Medulla oblongata (tissue), 1 donor: Measurements from ENCODE around the gene TTPAL.

Experiments
- DNase-seq: peaks from one replicate; pipeline ENCODE4 v3.0.0-alpha.2; 2015; ENCODE audit errors: extremely low spot score

Gene TTPAL

GRCh38 chr20:44439318-44439717 is 36.4 kb upstream of the TTPAL start:
- no peak for DNase-seq

- DNase-seq: no peak
Measured at GRCh38 chr20:44442298-44443070, 33.2 kb upstream of the TTPAL start.

GRCh38 chr20:44445742-44446710 is 29.6 kb upstream of the TTPAL start:
- no peak for DNase-seq

DNA sequence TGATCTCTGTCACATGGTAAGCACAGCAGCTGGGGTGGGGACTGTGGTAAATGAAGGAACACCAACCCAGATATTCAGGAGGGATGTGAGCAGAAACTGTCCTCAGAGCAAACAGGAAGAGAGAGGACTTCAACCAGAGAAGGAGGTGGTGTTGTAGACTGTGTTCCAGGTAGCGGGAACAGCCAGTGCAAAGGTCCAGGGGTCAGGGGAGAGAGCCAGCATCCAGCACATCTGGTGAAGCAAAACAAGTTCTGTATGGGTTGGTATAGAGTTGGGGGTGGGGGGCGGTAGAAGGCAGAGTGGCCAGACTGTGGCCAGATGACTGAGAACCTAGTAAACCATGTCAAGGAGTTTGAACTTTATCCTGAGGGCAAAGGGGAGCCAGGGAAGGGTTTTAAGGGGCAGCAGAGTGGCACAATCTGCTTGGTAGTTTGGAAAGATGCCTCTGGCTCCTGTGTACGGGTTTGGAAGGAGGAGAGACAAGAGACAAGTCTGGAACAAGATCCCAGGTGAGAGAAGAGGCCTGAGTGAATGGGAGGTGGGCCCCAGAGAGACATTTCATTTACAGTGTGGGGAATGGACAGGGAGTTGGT is 27.8 kb upstream of the TTPAL start:
- no peak for DNase-seq

- DNase-seq: no peak
Measured at GRCh38 chr20:44448753-44449546, 26.7 kb upstream of the TTPAL start.

GRCh38 chr20:44449864-44450263 is 25.8 kb upstream of the TTPAL start:
- DNase-seq: no peak

DNA sequence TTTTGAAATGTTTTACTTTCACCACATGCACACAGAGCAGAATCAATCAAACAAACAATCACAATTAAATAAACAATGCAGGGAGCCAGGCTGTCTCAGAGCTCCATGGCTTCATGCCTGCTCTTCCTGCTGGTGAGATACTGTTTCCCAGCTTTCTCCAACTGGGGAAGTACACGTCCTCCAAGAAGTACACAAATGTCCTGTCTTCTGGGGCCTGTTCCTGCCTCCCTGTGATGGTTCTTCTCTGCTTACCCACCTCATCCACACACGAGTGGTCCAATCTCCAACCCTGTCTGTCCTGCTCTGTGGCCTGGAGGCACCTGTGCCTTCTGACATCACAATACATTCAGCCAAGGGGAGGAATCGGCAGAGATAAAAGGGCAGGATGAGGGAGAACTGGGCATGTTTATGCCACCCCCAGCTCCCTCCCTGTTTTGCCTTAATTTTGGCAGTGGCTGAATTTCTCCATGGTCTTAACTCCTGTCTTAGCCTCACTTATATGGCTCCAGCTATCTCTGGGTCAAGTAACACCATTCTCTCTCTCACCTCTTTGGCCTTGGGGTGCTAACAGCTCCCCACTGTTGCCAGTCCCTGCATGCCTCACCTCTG is 25.3 kb upstream of the TTPAL start:
- DNase-seq: no peak

DNA sequence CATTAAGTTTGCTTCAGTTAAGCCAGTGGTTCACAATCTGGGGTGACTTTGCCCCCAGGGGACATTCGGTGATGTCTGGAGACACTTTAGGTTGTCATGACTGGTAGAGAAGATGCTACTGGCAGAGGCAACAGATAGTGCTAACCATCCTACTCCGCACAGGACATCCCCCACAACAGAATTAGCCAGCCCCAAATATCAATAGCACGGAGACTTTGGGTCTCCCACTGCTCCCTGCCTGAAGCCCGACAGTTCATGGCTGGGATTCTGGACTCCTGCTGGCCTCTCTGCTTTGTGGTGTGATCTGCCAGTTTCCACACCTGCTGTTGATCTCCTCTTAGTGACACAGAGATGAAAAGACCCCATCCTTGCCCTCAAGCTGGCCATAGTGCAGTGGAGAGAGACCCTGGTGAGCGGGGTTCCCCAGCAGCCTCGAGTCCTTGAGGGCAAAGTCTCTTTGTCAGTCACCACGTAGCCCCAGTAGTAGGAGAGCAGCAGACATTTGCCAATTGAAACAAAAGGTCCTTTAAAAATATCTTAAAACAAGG is 24.7 kb upstream of the TTPAL start:
- no peak for DNase-seq

GRCh38 chr20:44454306-44454963 is 21.2 kb upstream of the TTPAL start:
- DNase-seq: no peak

GRCh38 chr20:44455126-44455525 is 20.5 kb upstream of the TTPAL start:
- no peak for DNase-seq

DNA sequence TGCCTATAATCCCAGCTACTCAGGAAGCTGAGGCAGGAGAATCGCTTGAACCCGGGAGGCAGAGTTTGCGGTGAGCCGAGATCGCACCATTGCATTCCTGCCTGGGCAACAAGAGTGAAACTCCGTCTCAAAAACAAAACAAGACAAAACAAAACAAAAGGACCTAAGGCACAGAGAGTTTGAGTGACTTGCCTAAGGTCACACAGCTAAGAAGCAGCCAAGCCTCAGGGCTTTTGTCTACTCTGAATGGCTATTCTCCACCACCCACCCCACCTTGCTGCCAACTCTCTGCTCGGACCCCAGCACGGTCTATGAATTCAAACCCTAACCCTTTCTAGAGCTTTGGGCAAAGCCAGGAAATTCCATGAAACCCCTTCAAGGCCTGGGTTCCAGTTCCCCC is 19.1 kb upstream of the TTPAL start:
- no peak for DNase-seq

- DNase-seq: no peak
Measured at GRCh38 chr20:44457016-44457415, 18.7 kb upstream of the TTPAL start.

- no peak for DNase-seq
Measured at GRCh38 chr20:44459271-44459670, 16.4 kb upstream of the TTPAL start.

- no peak for DNase-seq
Measured at GRCh38 chr20:44460795-44461141, 14.9 kb upstream of the TTPAL start.

DNA sequence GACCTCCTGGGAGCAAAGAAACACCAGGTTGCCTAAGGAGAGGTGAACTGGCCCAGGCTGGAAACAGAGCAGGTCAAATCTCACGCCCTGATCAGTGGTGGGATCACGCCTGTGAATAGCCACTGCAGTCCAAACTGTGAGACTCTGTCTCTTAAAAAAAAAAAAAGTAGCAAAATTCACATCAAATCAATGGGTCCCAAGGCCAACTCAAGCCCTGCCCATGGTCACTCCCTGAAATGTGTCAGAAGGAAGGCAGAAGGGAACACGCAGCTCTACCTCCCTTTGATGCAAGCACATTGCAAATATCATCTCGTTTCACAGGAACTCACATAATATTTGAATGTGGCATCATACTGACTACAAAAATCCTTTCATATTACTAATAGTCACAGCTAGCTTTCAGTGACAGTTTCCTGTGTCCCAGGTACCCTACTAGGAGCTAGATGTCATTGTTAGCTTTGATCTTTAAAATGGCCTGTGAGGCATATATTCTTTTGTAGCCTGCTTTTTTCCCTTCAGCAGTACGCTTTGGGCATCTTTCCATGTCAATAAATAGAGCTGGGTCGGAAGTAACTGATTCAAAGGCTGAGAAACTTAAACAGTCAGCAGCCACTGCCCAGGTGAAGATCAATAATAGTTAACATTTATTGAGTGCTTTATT is 14.4 kb upstream of the TTPAL start:
- DNase-seq: no peak

- no peak for DNase-seq
Measured at GRCh38 chr20:44461803-44462174, 13.9 kb upstream of the TTPAL start.

- no peak for DNase-seq
Measured at GRCh38 chr20:44463466-44463865, 12.2 kb upstream of the TTPAL start.

DNA sequence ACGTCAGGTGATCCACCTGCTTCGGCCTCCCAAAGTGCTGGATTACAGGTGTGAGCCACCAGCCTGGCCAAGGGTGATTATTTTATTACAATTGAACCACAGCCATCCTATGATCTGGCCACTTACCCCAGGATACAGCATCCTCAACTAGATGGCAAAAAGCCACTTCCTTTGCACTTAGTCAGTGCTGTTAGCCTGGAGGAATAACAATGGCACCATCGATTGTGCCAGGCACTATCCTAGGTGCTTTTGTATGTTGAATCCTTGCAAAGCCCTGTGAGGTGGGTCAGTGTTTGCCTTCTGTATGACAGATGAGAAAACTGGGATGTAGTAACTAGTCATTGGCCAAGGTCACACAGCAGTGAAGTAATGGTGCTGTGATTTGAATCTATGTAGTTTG is 11.2 kb upstream of the TTPAL start:
- DNase-seq: no peak

DNA sequence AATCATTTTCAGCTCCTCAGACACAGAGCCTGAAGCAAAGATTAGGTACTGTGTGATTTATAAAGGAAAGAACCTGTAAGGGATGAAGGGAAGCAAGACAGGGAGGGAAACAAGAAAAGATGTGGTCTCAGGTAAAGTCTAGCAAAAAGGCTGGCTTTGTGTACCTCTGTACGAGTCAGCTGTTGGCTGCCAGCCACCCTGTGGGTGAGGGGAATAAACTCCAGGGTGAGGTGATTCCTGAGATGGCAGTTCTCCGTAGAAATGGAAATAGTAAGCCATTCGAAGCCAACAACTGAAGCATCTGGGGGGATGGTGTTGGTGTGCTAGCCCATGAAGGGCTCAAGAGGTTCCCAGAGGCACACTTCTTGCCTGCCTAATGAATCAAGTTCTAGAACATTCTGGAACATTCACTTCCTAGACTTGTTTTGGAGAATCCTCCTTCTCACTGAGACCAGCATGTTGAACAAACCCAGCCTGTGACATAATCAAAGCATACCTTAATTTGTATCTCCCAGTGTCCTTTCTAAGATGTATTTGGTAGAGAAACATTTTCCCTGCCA is 10.6 kb upstream of the TTPAL start:
- DNase-seq: no peak
